ENCODE data around the gene MNAT1. TPM values are rescaled to one million over a fixed set of nuclear protein-coding genes. Genes with fewer than 3 reads are reported as not detected.

Gene MNAT1
- polyA plus RNA-seq, 2 of the 4 experiments (the other 2 are of a cell fraction) = 42.7 to 78.1 TPM

DNA sequence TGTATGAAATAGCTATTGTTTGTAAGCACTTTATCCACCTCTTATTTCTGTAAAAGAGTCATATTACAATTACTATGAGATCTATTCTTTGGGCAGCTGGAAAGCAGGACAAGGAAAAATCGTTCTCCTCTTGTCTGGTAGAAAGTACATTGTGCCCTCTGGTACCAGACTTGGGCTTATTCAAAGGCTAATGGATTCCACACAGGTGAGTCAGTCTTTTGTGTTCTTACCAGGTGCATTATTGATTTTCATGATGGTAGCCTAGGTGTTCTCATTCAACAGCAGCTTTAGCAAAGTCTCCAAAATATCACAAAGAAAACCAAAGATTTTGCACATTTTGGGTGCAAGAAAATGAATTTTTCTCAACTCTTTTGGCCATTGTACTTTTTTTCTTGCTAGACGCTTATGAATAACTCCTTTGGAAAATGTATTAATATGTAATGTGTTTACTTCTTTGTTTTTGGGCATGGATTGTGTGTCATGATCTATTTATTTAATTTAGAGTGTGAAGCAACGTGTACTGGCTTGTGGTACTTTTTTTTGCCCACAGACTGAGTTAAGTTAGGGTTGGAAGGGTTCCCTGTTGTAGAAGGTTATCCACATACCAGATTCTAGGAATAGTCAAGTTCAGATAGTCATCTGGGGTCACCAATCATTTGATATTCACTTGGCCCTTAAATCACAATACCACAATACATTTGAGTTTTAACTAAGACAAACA lies 26.2 kb downstream of the MNAT1 start:
- ATAC-seq (no peak), FAIRE-seq (no peak), DNase-seq (ENCODE audit: low read depth in 1 of 2, low spot score in 1 of 2) (no peak)
- ChIA-PET CTCF (interaction anchor here (1.0 kb wide), 1 partner anchor 37 kb away, joined by 3 read pairs; no protein-coding TSS in a partner anchor), POLR2A (no interaction called here)
- no peak overlapping the region for H3K4me3 ChIP-seq
- H3K27ac ChIP-seq = no peak overlapping the region
- peaks cover 28% of the 10 kb centered on the region for H3K4me1 ChIP-seq
- H3K4me2 ChIP-seq = no peak overlapping the region
- WGBS (ENCODE audit: missing lambda C conversion rate) = 80% methylated on average over 3 of the region's 3 CpGs
- no peaks in the 10 kb centered on the region for H3K9me3 ChIP-seq
- no peak for TF ChIP-seq RAD21 (conservative IDR thresholded peaks at IDR 0.05 in 1 of 2, IDR thresholded peaks at IDR 0.05 in 1 of 2)
- TF ChIP-seq SREBF2 (IDR thresholded peaks at IDR 0.05) = no peak
- TF ChIP-seq TFCP2L1 (CRISPR knock-in tag; IDR thresholded peaks at IDR 0.05) = no peak
- TF ChIP-seq, protein P1, sequence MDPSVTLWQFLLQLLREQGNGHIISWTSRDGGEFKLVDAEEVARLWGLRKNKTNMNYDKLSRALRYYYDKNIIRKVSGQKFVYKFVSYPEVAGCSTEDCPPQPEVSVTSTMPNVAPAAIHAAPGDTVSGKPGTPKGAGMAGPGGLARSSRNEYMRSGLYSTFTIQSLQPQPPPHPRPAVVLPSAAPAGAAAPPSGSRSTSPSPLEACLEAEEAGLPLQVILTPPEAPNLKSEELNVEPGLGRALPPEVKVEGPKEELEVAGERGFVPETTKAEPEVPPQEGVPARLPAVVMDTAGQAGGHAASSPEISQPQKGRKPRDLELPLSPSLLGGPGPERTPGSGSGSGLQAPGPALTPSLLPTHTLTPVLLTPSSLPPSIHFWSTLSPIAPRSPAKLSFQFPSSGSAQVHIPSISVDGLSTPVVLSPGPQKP (IDR thresholded peaks at IDR 0.05; ENCODE audit: low read depth, low read length) = no peak
- no peak for TF ChIP-seq ZNF302 (CRISPR knock-in tag; IDR thresholded peaks at IDR 0.05)
- TF ChIP-seq, protein P2, sequence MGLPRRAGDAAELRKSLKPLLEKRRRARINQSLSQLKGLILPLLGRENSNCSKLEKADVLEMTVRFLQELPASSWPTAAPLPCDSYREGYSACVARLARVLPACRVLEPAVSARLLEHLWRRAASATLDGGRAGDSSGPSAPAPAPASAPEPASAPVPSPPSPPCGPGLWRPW (IDR thresholded peaks at IDR 0.05) = no peak
- TF ChIP-seq FOSB (CRISPR knock-in tag; IDR thresholded peaks at IDR 0.05) = no peak
- TF ChIP-seq HOXB13 (CRISPR knock-in tag; IDR thresholded peaks at IDR 0.05; ENCODE audit: low read depth) = no peak
- TF ChIP-seq EHMT2 (IDR thresholded peaks at IDR 0.05; ENCODE audit: low read depth) = no peak
- no peak for TF ChIP-seq HDAC2 (IDR thresholded peaks at IDR 0.05)
- TF ChIP-seq, protein P3, sequence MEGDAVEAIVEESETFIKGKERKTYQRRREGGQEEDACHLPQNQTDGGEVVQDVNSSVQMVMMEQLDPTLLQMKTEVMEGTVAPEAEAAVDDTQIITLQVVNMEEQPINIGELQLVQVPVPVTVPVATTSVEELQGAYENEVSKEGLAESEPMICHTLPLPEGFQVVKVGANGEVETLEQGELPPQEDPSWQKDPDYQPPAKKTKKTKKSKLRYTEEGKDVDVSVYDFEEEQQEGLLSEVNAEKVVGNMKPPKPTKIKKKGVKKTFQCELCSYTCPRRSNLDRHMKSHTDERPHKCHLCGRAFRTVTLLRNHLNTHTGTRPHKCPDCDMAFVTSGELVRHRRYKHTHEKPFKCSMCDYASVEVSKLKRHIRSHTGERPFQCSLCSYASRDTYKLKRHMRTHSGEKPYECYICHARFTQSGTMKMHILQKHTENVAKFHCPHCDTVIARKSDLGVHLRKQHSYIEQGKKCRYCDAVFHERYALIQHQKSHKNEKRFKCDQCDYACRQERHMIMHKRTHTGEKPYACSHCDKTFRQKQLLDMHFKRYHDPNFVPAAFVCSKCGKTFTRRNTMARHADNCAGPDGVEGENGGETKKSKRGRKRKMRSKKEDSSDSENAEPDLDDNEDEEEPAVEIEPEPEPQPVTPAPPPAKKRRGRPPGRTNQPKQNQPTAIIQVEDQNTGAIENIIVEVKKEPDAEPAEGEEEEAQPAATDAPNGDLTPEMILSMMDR (IDR thresholded peaks at IDR 0.05) = no peak
- TF ChIP-seq, protein P4, sequence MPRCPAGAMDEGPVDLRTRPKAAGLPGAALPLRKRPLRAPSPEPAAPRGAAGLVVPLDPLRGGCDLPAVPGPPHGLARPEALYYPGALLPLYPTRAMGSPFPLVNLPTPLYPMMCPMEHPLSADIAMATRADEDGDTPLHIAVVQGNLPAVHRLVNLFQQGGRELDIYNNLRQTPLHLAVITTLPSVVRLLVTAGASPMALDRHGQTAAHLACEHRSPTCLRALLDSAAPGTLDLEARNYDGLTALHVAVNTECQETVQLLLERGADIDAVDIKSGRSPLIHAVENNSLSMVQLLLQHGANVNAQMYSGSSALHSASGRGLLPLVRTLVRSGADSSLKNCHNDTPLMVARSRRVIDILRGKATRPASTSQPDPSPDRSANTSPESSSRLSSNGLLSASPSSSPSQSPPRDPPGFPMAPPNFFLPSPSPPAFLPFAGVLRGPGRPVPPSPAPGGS (IDR thresholded peaks at IDR 0.05) = no peak
- TF ChIP-seq CHD4 (IDR thresholded peaks at IDR 0.05; ENCODE audit: borderline replicate concordance) = no peak

DNA sequence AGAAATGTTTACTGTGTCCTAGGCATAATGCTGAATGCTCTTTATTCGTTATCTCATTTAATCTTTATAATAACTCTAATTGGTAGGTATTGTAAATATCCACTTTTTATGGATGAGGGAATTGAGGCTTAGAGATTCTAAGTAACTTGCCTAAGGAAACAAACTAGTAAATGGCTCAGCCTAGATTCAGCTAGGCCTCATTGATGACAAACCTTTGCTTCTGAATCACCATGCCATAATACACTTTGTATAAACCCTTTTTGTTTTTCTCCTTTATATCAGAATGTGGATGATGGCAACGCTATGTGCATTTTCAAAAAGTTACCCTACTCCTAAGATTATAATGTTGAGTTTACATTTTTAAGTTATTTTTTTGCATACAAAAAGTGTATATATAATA lies 34.0 kb downstream of the MNAT1 start:
- TF ChIP-seq RCOR1 (IDR thresholded peaks at IDR 0.05; ENCODE audit: low read depth, low read length) (no peak), CBX2 (IDR thresholded peaks at IDR 0.05; ENCODE audit: borderline replicate concordance, low read depth) (no peak), KDM1A (IDR thresholded peaks at IDR 0.05; ENCODE audit: low read depth) (no peak), BHLHE40 (IDR thresholded peaks at IDR 0.05; ENCODE audit: low read depth, low read length) (no peak), GATA3 (IDR thresholded peaks at IDR 0.05; ENCODE audit: borderline replicate concordance) (no peak), SREBF2 (IDR thresholded peaks at IDR 0.05) (no peak), TFCP2L1 (CRISPR knock-in tag; IDR thresholded peaks at IDR 0.05) (no peak), CHD4 (IDR thresholded peaks at IDR 0.05; ENCODE audit: borderline replicate concordance) (no peak), PHF8 (IDR thresholded peaks at IDR 0.05; ENCODE audit: borderline replicate concordance, low read depth) (no peak), EHF (CRISPR knock-in tag; IDR thresholded peaks at IDR 0.05) (no peak), NR3C1 (IDR thresholded peaks at IDR 0.05) (no peak), CBX8 (IDR thresholded peaks at IDR 0.05) (no peak), HOXB13 (CRISPR knock-in tag; IDR thresholded peaks at IDR 0.05; ENCODE audit: low read depth) (no peak), CHD2 (IDR thresholded peaks at IDR 0.05; ENCODE audit: low read length, partially characterized antibody) (no peak)
- TF ChIP-seq, protein P1 (IDR thresholded peaks at IDR 0.05; ENCODE audit: low read depth, low read length) = no peak
- TF ChIP-seq, protein P5, sequence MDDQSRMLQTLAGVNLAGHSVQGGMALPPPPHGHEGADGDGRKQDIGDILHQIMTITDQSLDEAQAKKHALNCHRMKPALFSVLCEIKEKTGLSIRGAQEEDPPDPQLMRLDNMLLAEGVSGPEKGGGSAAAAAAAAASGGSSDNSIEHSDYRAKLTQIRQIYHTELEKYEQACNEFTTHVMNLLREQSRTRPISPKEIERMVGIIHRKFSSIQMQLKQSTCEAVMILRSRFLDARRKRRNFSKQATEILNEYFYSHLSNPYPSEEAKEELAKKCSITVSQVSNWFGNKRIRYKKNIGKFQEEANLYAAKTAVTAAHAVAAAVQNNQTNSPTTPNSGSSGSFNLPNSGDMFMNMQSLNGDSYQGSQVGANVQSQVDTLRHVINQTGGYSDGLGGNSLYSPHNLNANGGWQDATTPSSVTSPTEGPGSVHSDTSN (IDR thresholded peaks at IDR 0.05) = no peak
- TF ChIP-seq, protein P2 (IDR thresholded peaks at IDR 0.05) = no peak
- TF ChIP-seq, protein P6, sequence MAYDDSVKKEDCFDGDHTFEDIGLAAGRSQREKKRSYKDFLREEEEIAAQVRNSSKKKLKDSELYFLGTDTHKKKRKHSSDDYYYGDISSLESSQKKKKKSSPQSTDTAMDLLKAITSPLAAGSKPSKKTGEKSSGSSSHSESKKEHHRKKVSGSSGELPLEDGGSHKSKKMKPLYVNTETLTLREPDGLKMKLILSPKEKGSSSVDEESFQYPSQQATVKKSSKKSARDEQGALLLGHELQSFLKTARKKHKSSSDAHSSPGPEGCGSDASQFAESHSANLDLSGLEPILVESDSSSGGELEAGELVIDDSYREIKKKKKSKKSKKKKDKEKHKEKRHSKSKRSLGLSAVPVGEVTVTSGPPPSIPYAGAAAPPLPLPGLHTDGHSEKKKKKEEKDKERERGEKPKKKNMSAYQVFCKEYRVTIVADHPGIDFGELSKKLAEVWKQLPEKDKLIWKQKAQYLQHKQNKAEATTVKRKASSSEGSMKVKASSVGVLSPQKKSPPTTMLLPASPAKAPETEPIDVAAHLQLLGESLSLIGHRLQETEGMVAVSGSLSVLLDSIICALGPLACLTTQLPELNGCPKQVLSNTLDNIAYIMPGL (CRISPR knock-in tag; IDR thresholded peaks at IDR 0.05; ENCODE audit: borderline replicate concordance) = no peak
- TF ChIP-seq, protein P7, sequence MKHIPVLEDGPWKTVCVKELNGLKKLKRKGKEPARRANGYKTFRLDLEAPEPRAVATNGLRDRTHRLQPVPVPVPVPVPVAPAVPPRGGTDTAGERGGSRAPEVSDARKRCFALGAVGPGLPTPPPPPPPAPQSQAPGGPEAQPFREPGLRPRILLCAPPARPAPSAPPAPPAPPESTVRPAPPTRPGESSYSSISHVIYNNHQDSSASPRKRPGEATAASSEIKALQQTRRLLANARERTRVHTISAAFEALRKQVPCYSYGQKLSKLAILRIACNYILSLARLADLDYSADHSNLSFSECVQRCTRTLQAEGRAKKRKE (CRISPR knock-in tag; IDR thresholded peaks at IDR 0.05; ENCODE audit: low read depth) = no peak
- ChIA-PET POLR2A (no interaction called here), CTCF (no interaction called here)
- FAIRE-seq (no peak), ATAC-seq (no peak), DNase-seq (ENCODE audit: low read depth in 1 of 2, low spot score in 1 of 2) (no peak)
- Histone ChIP-seq H3K4me1 (no peaks in the 10 kb centered on the region), H3K4me2 (no peak overlapping the region), H3K4me3 (no peak overlapping the region), H3K27ac (no peak overlapping the region), H3K9me3 (no peaks in the 10 kb centered on the region)
- WGBS (ENCODE audit: missing lambda C conversion rate) = 92% methylated on average over 2 of the region's 2 CpGs

Measured in A549 (cell line).